ENCODE measurements around the gene KDM4B. TPM values are rescaled to one million over a fixed set of nuclear protein-coding genes. Genes with fewer than 3 reads are reported as not detected.

KDM4B gene
- total RNA-seq, 2 donors from 2014 or later = 57.0 to 63.1 TPM

DNA sequence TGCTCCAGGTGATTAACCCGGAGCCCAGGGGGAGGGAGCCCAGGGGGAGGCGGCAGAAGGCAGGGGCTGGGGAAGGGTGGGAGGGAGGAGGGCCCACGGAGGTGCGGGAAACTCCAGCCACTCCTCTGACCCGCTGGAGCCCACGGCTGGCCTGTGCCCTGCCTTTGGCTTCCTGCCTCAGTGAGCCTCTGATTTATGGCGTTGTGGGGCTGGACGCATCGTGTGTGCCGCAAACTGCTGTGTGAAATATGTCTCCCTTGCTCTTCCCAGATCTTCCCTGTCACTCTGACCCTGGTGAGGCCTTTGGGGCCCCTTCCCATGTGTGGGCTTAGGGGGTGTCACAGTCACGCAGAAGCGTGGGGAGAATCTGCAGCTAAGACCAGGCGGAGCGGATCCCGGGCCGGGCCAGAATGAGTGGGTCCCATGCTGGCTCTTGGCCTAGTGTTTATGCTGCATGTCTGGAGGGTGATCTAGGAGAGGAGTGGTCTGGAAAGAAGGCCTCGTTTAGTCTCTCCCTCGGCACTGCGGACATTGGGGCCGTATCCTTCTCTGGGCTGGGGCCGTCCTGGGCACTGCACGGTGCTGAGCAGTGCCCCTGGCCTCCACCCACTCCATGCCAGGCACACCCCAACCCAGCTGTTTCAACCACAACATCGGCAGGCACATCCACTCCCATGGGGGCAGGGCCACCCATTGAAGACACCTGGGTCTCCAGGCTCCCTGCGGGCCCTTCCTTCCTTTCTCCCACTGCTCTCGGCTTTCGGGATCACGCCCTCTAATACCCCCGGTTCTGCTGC, 123.0 kb downstream of the KDM4B start:
- DNase-seq (ENCODE audit: low spot score) (no peak), ATAC-seq (no peak)
- Mint-ChIP-seq H3K4me1 (ENCODE audit: low read depth in 2 of 2) (peaks cover 0 to 9% of the 10 kb centered on the region in 2 donors), H3K27ac (no peak overlapping the region), H3K27me3 (no peaks in the 10 kb centered on the region), H3K36me3 (no peaks in the 10 kb centered on the region), H3K9me3 (no peaks in the 10 kb centered on the region), H3K4me3 (no peak overlapping the region)

DNA sequence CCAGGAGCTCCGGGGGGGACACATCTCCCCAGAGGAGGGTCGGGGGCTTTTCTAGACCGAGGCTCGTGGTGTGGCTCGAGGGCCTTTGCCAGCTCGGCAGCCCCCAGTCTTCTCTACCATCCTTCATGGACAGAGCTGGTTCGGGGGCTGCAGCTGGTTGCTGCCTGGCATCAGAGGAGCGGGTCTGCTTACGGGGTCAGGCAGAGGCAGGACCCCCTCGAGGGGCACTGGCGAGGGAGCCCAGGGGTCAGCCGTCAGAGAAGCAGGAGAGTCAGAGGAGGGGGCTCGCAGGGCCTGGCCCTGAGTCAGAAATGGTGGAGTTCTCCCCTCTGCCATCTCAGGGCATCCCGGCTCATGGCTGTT, 123.5 kb downstream of the KDM4B start:
- no peaks in the 10 kb centered on the region for H3K27me3 Mint-ChIP-seq
- no peaks in the 10 kb centered on the region for H3K9me3 Mint-ChIP-seq
- H3K4me1 Mint-ChIP-seq (ENCODE audit: low read depth in 2 of 2) = peaks cover 0 to 9% of the 10 kb centered on the region in 2 donors
- ATAC-seq (no peak), DNase-seq (ENCODE audit: low spot score) (no peak)
- H3K27ac Mint-ChIP-seq = no peak overlapping the region
- no peaks in the 10 kb centered on the region for H3K36me3 Mint-ChIP-seq
- H3K4me3 Mint-ChIP-seq = no peak overlapping the region

- ATAC-seq = no peak
Measured at GRCh38 chr19:5093297-5093928, 124.5 kb downstream of the KDM4B start.

GRCh38 chr19:5093948-5094718, 125.2 kb downstream of the KDM4B start:
- Mint-ChIP-seq H3K4me3 (no peak overlapping the region), H3K9me3 (no peaks in the 10 kb centered on the region), H3K4me1 (ENCODE audit: low read depth in 2 of 2) (peaks cover 0 to 7% of the 10 kb centered on the region in 2 donors), H3K27me3 (no peaks in the 10 kb centered on the region), H3K36me3 (peaks cover 5% of the 10 kb centered on the region), H3K27ac (no peak overlapping the region)
- DNase-seq (ENCODE audit: low spot score) = no peak
- ATAC-seq = no peak

More at GRCh38 chr19:5093297-5093928, 124.5 kb downstream of the KDM4B start:
- H3K36me3 Mint-ChIP-seq = no peaks in the 10 kb centered on the region
- H3K4me1 Mint-ChIP-seq (ENCODE audit: low read depth in 2 of 2) = peaks cover 0 to 9% of the 10 kb centered on the region in 2 donors
- H3K9me3 Mint-ChIP-seq = no peaks in the 10 kb centered on the region
- H3K27me3 Mint-ChIP-seq = no peaks in the 10 kb centered on the region
- H3K4me3 Mint-ChIP-seq = no peak overlapping the region
- H3K27ac Mint-ChIP-seq = no peak overlapping the region
- no peak for DNase-seq (ENCODE audit: low spot score)

GRCh38 chr19:5094768-5095567, 126.1 kb downstream of the KDM4B start:
- Mint-ChIP-seq H3K4me1 (ENCODE audit: low read depth in 2 of 2) (peaks cover 0 to 4% of the 10 kb centered on the region in 2 donors), H3K36me3 (peaks cover 10% of the 10 kb centered on the region), H3K27me3 (no peaks in the 10 kb centered on the region), H3K4me3 (no peak overlapping the region), H3K27ac (no peak overlapping the region), H3K9me3 (peaks cover under 1% of the 10 kb centered on the region)
- no peak for ATAC-seq
- no peak for DNase-seq (ENCODE audit: low spot score)

DNA sequence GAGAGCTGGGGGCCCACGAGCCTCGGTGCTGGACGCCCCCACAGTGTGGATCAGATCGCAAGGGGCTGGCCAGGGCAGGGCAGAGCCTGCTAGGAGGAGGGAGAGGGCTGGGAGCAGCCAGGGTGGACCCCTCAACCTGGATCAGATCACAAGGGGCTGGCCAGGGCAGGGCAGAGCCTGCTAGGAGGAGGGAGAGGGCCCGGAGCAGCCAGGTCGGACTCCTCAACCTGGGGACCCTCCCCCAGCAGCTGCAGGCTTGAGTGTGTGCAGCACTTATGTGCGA, 126.6 kb downstream of the KDM4B start:
- peaks cover 0 to 9% of the 10 kb centered on the region in 2 donors for H3K4me1 Mint-ChIP-seq (ENCODE audit: low read depth in 2 of 2)
- ATAC-seq = no peak
- no peaks in the 10 kb centered on the region for H3K27me3 Mint-ChIP-seq
- H3K27ac Mint-ChIP-seq = no peak overlapping the region
- H3K9me3 Mint-ChIP-seq = peaks cover 5% of the 10 kb centered on the region
- H3K36me3 Mint-ChIP-seq = peaks cover 16% of the 10 kb centered on the region
- DNase-seq (ENCODE audit: low spot score) = no peak
- H3K4me3 Mint-ChIP-seq = no peak overlapping the region

GRCh38 chr19:5096536-5096935, 127.6 kb downstream of the KDM4B start:
- ATAC-seq = no peak

DNA sequence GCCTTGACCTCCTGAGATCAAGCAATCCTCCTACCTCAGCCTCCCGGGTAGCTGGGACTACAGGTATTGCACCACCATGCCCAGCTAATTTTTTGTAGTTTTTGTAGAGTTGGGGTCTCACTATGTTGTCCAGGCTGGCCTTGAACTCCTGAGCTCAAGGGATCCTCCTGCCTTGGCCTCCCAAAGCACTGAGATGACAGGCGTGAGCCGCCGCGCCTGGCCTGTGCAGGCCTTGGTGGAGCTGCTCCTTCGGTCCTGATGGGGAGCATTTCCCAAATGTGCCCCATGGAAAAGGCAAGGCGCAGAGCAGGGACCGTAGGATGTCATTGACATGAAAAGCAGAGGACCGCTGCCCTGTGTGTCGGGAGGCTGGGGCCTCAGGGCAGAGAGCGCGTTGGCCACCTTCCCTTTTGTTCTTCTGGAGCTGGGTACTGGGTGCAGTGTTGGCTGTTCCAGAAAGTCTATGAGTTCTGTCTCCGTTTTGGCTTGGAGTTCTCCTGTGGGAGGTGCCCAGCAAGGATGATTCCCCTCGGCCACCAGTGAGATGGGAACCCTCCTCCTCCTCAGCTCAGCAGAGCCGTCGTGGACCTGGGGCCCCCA, 128.5 kb downstream of the KDM4B start:
- no peaks in the 10 kb centered on the region for H3K27me3 Mint-ChIP-seq
- peaks cover 0 to 11% of the 10 kb centered on the region in 2 donors for H3K4me1 Mint-ChIP-seq (ENCODE audit: low read depth in 2 of 2)
- DNase-seq (ENCODE audit: low spot score) (no peak), ATAC-seq (no peak)
- H3K9me3 Mint-ChIP-seq = peaks cover 5% of the 10 kb centered on the region
- no peak overlapping the region for H3K4me3 Mint-ChIP-seq
- H3K36me3 Mint-ChIP-seq = peaks cover 25% of the 10 kb centered on the region
- no peak overlapping the region for H3K27ac Mint-ChIP-seq

More at GRCh38 chr19:5096536-5096935, 127.6 kb downstream of the KDM4B start:
- no peaks in the 10 kb centered on the region for H3K27me3 Mint-ChIP-seq
- H3K4me1 Mint-ChIP-seq (ENCODE audit: low read depth in 2 of 2) = peaks cover 0 to 11% of the 10 kb centered on the region in 2 donors
- H3K36me3 Mint-ChIP-seq = peaks cover 25% of the 10 kb centered on the region
- H3K9me3 Mint-ChIP-seq = peaks cover 5% of the 10 kb centered on the region
- DNase-seq (ENCODE audit: low spot score) = no peak
- peak overlapping the region in 1 of 2 donors; percentile 27 for H3K27ac Mint-ChIP-seq
- H3K4me3 Mint-ChIP-seq = no peak overlapping the region

DNA sequence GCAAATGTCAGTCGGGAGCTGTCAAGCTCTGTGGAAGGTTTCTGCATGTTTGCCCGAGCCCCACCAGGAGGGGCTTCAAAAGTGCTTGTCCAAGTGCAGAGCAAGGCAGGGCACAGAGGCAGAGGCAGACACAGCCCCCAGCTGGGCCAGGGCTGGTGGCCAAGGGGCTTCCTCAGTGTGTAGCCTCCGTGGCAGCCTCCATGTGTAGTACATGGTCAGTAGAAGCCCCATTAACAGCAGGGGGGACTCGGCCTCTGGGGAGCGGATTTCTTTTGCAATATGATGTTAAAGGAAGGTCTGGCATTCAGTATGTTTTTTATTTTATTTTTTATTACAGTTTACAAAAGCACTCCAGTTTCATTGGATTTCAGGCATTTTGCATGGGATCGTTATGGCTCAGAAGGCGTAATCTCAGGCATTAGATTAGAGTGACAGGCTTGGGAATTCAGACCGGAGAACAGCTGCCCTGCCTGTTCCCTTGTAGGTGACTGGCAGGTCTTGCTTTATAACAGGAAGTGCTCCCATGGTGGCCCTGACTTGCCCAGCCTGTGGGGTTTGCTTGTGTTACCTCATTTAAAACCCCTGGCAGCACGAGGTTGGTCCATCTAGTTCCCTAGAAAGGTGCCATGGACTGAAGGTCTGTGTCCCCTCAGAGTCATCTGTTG, 129.2 kb downstream of the KDM4B start:
- Mint-ChIP-seq H3K4me3 (no peak overlapping the region), H3K36me3 (peaks cover 25% of the 10 kb centered on the region), H3K9me3 (peaks cover 5% of the 10 kb centered on the region), H3K27ac (no peak overlapping the region), H3K27me3 (no peaks in the 10 kb centered on the region), H3K4me1 (ENCODE audit: low read depth in 2 of 2) (peaks cover 0 to 11% of the 10 kb centered on the region in 2 donors)
- no peak for DNase-seq (ENCODE audit: low spot score)
- no peak for ATAC-seq

- H3K4me3 Mint-ChIP-seq = no peak overlapping the region
- H3K27me3 Mint-ChIP-seq = no peaks in the 10 kb centered on the region
- H3K36me3 Mint-ChIP-seq = peaks cover 25% of the 10 kb centered on the region
- DNase-seq (ENCODE audit: low spot score) = no peak
- H3K27ac Mint-ChIP-seq = no peak overlapping the region
- peaks cover 0 to 11% of the 10 kb centered on the region in 2 donors for H3K4me1 Mint-ChIP-seq (ENCODE audit: low read depth in 2 of 2)
- no peak for ATAC-seq
- peaks cover 5% of the 10 kb centered on the region for H3K9me3 Mint-ChIP-seq
Measured at GRCh38 chr19:5098646-5099045, 129.7 kb downstream of the KDM4B start.

DNA sequence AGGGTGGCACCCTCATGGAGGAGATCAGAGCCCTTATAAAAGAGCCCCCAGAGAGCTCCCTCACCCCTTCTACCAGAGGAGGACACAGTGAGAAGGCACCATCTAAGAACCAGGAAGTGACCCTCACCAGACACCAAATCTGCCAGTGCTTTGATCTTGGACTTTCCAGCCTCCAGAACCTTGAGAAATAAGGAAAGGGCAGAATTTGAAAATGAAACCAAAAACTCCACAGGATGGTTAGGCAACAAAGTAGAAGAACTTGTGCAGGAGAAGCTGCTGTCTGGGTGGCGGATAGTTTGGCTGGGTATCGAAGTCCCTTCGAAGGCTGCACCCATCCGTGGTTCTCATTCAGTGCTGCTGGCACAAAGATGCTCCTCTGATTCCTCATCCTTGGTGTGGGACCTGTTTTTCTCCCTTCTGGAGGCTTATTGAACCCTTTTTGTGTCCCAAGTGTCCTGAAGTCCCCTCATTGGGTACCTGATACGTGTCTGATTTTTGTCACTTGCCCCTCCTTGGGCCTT, 130.8 kb downstream of the KDM4B start:
- Mint-ChIP-seq H3K4me3 (no peak overlapping the region), H3K27me3 (no peaks in the 10 kb centered on the region), H3K27ac (peak overlapping the region in 1 of 2 donors; percentile 4), H3K36me3 (peaks cover 25% of the 10 kb centered on the region), H3K9me3 (peaks cover 5% of the 10 kb centered on the region), H3K4me1 (ENCODE audit: low read depth in 2 of 2) (peaks cover 0 to 7% of the 10 kb centered on the region in 2 donors)
- DNase-seq (ENCODE audit: low spot score) (no peak), ATAC-seq (peak in 1 of 2 donors; percentile 22)

DNA sequence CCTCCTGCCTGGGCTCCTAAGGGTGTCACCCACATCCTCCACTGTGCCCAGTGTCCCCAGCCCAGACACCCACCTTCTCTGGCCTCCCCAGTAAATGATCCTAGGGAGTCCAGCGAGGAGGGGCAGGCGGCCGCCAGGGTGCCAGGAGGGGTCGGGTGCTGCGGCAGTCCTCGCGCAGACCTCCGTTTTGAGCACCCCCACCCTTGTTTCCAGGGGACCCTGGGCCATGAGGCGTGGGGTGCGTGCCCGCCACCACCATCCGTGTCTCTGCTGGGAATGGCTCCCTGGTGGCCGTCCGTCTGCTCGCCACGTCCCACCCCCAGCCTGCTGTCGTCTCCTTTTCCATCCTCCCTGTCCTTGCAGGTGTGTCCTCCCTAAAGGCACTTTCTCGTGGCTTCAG, 133.0 kb downstream of the KDM4B start:
- no peak overlapping the region for H3K4me3 Mint-ChIP-seq
- no peak overlapping the region for H3K27ac Mint-ChIP-seq
- H3K27me3 Mint-ChIP-seq = no peaks in the 10 kb centered on the region
- peaks cover 25% of the 10 kb centered on the region for H3K36me3 Mint-ChIP-seq
- ATAC-seq (no peak), DNase-seq (ENCODE audit: low spot score) (no peak)
- H3K9me3 Mint-ChIP-seq = peaks cover 5% of the 10 kb centered on the region
- H3K4me1 Mint-ChIP-seq (ENCODE audit: low read depth in 2 of 2) = peaks cover 0 to 7% of the 10 kb centered on the region in 2 donors

All from natural killer cell treated with Interleukin-12 subunit alpha and Interleukin-12 subunit beta and Interleukin-15 and Interleukin-18, amount 100 ng/mL, for 72 hours (primary cell).